Muscle layer of colon (tissue), 2 donors: Measurements from ENCODE around the gene MRTFB.
A peak's percentile ranks its signal among the peaks of the same experiment; 100 is the strongest.
"Not testable (repeated sequence)": the region's sequence is repeated elsewhere in the genome, so short reads cannot be mapped to it uniquely, and the experiment has no call there.

Experiments used
- H3K27ac ChIP-seq: one replicate; pipeline ENCODE4 v1.7.0; 2013; ENCODE audit warnings: low read depth, mild to moderate bottlenecking, low read length, moderate library complexity
- H3K27me3 ChIP-seq, 2 donors: one replicate each; pipeline ENCODE4 v1.7.0; 2013; ENCODE audit warnings: low read length in 2 of 2, mild to moderate bottlenecking in 2 of 2; ENCODE audit not compliant: insufficient read depth in 2 of 2, control insufficient read depth in 1 of 2
- H3K36me3 ChIP-seq: one replicate; pipeline ENCODE4 v1.7.0; 2013; ENCODE audit warnings: mild to moderate bottlenecking, low read length; ENCODE audit not compliant: insufficient read depth
- H3K4me1 ChIP-seq: one replicate; pipeline ENCODE4 v1.7.0; 2013; ENCODE audit warnings: mild to moderate bottlenecking, low read length; ENCODE audit not compliant: insufficient read depth
- H3K4me3 ChIP-seq, 2 donors: one replicate each; pipeline ENCODE4 v1.7.0; 2013; ENCODE audit warnings: low read length in 2 of 2, low read depth in 1 of 2, mild to moderate bottlenecking in 1 of 2, moderate library complexity in 1 of 2
- H3K9ac ChIP-seq: one replicate; pipeline ENCODE4 v1.7.0; 2013; ENCODE audit warnings: low read length
- H3K9me3 ChIP-seq: one replicate; pipeline ENCODE4 v1.7.0; 2013; ENCODE audit warnings: mild to moderate bottlenecking, low read length
- donor health status: abdominal sarcoma.
- donor health status: Adenocarcinoma of cecum.

Gene MRTFB

GRCh38 chr16:14070877-14071575 lies at the start of gene MRTFB:
MRTFB (plus strand) TSS chr16:14071319; CDS start chr16:14140607, 69,288 bp downstream.
- H3K9ac ChIP-seq = peak within 1 kb of the TSS; percentile 74
- peak within 1 kb of the TSS; percentile 70 for H3K27ac ChIP-seq
- peak within 1 kb of the TSS; percentile 87 to 96 for H3K4me3 ChIP-seq
- H3K36me3 ChIP-seq = no peaks in the 10 kb centered on the region
- no peaks in the 10 kb centered on the region for H3K27me3 ChIP-seq
- no peaks in the 10 kb centered on the region for H3K9me3 ChIP-seq
- peaks cover 14% of the 10 kb centered on the region for H3K4me1 ChIP-seq

DNA sequence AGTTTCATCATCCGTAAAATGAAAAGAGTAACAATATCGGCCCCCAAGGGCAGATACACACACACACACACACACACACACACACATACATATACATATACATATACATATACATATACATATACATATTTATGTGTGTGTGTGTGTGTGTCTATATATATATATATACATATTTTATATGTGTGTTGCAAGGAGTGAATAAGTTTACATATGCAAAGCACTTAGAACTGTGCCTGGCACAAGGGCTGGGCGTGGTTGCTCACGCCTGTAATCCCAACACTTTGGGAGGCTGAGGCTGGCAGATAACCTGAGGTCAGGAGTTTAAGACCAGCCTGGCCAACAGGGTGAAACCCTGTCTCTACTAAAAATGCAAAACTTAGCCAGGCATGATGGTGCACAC lies 47.6 kb upstream of the MRTFB start:
- not testable (repeated sequence) for H3K4me1 ChIP-seq, H3K9ac ChIP-seq, H3K27me3 ChIP-seq, H3K9me3 ChIP-seq, H3K27ac ChIP-seq, H3K36me3 ChIP-seq, H3K4me3 ChIP-seq

GRCh38 chr16:14024283-14024682 lies 46.8 kb upstream of the MRTFB start:
- H3K9ac ChIP-seq = no peak overlapping the region
- no peaks in the 10 kb centered on the region for H3K4me1 ChIP-seq
- no peaks in the 10 kb centered on the region for H3K27me3 ChIP-seq
- no peak overlapping the region for H3K27ac ChIP-seq
- H3K36me3 ChIP-seq = no peaks in the 10 kb centered on the region
- H3K9me3 ChIP-seq = no peaks in the 10 kb centered on the region
- H3K4me3 ChIP-seq = no peak overlapping the region

DNA sequence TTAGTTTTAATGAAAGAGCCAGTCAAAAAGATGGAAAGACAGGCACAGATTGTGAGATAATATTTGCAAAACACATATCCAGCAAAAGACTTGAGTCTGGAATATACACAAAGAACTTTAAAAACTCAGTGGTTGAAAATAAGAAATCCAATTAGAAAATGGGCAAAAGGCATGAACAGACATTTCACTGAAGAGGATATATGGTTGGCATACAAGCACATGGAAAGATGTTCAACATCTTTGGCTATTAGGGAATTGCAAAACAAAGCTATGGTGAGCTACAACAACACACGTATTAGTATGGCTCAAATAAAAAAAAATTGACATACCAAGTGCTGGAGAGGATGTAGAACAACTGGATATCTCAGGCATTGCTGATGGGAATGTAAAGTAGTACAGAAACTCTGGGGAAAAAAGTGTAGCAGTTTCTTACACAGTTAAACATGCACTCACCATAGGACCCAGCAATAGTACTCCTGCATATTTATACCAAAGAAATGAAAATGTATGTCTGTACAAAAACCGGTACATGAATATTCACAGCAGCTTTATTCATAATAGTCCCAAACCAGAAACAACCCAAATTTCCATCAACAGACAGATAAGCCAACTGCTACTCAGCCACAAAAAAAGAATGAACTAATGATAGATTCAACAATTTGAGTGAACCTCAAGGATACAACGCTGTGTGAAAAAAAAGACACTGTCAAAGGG lies 44.4 kb upstream of the MRTFB start:
- H3K9ac ChIP-seq = no peak overlapping the region
- no peaks in the 10 kb centered on the region for H3K36me3 ChIP-seq
- H3K4me1 ChIP-seq = no peaks in the 10 kb centered on the region
- no peak overlapping the region for H3K4me3 ChIP-seq
- no peak overlapping the region for H3K27ac ChIP-seq
- H3K27me3 ChIP-seq = no peaks in the 10 kb centered on the region
- H3K9me3 ChIP-seq = no peaks in the 10 kb centered on the region

DNA sequence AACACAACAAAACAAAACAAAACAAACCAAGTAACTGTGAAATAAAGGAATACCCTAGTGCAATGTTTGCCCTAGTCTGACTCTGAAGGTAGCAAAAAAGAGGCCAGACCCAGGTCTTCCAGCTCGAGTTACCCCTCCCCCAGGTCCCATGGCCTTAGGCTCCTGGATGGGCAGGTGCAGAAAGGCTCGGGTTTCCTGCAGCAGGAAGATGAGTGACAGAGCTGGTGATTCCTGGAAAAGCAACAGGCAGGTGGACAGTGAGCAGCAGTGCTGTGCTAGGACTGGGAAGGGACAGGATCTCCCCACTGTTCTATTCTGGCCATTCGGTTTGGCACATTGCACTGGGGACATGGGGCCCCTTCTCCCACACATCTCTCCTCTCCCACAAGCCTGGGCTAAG lies 42.9 kb upstream of the MRTFB start:
- Histone ChIP-seq H3K4me3 (no peak overlapping the region), H3K9me3 (no peaks in the 10 kb centered on the region), H3K27ac (no peak overlapping the region), H3K27me3 (no peaks in the 10 kb centered on the region), H3K36me3 (no peaks in the 10 kb centered on the region), H3K4me1 (no peaks in the 10 kb centered on the region), H3K9ac (no peak overlapping the region)

DNA sequence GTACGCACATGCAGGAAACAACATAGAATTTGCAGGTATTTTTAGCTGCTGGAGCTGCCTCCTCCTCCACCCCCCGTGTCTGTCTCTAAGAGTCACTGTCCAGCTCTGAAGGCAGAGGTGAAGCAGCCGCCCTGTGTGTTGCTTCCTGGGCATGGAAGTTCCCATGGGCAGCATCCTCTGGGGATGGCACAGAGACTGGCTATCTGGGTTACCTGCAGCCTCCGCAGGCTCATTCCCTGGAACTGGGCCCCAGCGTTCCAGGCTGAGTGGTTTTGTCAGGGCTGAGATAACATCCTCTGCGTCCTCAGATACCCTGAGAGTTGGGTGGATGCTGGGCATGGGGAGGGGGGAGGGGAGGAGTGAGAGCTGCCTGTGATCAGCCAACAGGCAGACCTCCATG lies 41.5 kb upstream of the MRTFB start:
- Histone ChIP-seq H3K9ac (no peak overlapping the region), H3K36me3 (no peaks in the 10 kb centered on the region), H3K9me3 (no peaks in the 10 kb centered on the region), H3K27ac (no peak overlapping the region), H3K27me3 (no peaks in the 10 kb centered on the region), H3K4me1 (no peaks in the 10 kb centered on the region), H3K4me3 (no peak overlapping the region)

DNA sequence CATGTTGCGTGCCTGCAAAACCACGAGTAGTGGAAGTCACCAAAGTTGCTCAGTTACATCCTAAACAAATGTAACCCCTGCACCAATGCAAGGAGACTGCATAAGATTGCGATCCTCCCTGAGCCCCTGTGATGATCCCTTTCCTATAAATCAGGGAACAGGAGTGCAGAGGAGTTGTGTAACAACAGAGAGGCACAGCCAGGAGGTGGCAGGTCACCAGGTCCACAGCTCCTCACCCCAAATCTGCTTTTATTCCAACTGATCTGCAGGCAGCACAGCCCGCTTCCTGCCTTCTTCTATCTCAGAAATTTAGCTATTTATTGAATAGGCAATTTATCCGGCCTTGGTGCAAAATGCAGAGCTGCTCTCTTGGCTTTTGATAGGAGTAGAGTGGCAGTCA lies 36.0 kb upstream of the MRTFB start:
- Histone ChIP-seq H3K4me1 (no peaks in the 10 kb centered on the region), H3K27ac (no peak overlapping the region), H3K4me3 (no peak overlapping the region), H3K9me3 (no peaks in the 10 kb centered on the region), H3K9ac (no peak overlapping the region), H3K27me3 (no peaks in the 10 kb centered on the region), H3K36me3 (no peaks in the 10 kb centered on the region)

DNA sequence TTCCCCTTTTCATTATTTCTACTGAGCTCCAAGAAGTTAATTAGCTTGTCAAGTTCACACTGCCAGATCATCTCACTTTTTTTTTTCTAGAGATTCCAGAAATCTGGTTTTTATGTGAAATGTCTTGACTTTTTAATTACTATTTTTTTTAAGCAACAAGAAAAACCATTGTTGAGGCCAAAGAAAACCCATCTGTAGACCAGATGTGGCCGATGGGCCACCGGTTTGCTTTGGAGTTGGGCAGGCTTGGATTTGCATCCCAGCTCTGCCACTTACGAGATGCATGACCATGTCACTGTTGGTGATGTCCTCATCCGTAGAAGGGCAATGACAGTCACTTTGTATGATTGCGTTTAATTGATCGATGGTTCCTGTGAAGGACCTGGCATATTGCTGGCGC lies 34.2 kb upstream of the MRTFB start:
- H3K36me3 ChIP-seq = no peaks in the 10 kb centered on the region
- H3K4me1 ChIP-seq = no peaks in the 10 kb centered on the region
- H3K9ac ChIP-seq = no peak overlapping the region
- no peaks in the 10 kb centered on the region for H3K9me3 ChIP-seq
- no peak overlapping the region for H3K4me3 ChIP-seq
- no peaks in the 10 kb centered on the region for H3K27me3 ChIP-seq
- no peak overlapping the region for H3K27ac ChIP-seq

DNA sequence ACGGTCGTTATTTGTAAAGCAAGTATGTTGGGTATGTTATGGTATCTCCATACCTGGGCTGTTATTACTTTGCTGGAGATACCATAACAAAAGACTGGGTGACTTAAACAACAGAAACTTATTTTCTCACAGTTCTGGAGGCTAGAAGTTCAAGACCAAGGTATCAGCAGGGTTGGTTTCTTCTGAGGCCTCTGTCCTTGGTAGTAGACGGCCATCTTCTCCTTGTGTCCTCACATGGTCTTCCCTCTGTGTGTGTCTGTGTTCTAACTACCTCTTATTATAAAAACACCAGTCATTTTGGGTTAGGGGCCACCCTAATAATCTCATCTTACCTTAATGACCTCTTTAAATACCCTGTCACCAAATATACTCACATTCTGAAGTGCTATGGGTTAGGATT lies 33.2 kb upstream of the MRTFB start:
- H3K27me3 ChIP-seq = no peaks in the 10 kb centered on the region
- no peak overlapping the region for H3K9ac ChIP-seq
- no peak overlapping the region for H3K4me3 ChIP-seq
- no peaks in the 10 kb centered on the region for H3K9me3 ChIP-seq
- H3K27ac ChIP-seq = no peak overlapping the region
- no peaks in the 10 kb centered on the region for H3K4me1 ChIP-seq
- H3K36me3 ChIP-seq = no peaks in the 10 kb centered on the region

- H3K27ac ChIP-seq = no peak overlapping the region
- H3K9me3 ChIP-seq = no peaks in the 10 kb centered on the region
- no peaks in the 10 kb centered on the region for H3K36me3 ChIP-seq
- no peak overlapping the region for H3K9ac ChIP-seq
- H3K4me3 ChIP-seq = no peak overlapping the region
- H3K27me3 ChIP-seq = no peaks in the 10 kb centered on the region
- no peaks in the 10 kb centered on the region for H3K4me1 ChIP-seq
Measured at GRCh38 chr16:14041164-14041563, 30.0 kb upstream of the MRTFB start.

GRCh38 chr16:14042706-14043105 lies 28.4 kb upstream of the MRTFB start:
- no peaks in the 10 kb centered on the region for H3K9me3 ChIP-seq
- H3K4me1 ChIP-seq = no peaks in the 10 kb centered on the region
- no peak overlapping the region for H3K27ac ChIP-seq
- no peak overlapping the region for H3K4me3 ChIP-seq
- H3K9ac ChIP-seq = no peak overlapping the region
- no peaks in the 10 kb centered on the region for H3K27me3 ChIP-seq
- H3K36me3 ChIP-seq = no peaks in the 10 kb centered on the region

DNA sequence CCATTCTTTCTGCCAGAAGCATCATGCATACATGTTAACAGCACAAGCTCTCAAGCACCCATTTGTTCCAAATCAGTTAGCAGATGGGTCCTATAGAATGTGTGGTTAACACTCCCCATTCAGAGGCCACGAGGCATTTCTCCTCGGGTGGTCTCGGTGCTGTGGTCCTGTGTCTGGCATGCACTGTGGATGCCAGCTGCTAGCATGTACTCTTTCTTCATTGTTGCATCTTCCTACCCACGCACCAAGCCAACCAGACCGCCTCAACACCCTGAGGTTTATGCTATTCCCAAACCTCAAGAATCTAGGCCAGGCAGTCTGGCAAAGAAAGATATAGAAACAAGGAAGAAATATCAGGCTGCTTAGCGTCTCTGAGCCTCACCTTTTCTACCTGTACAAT lies 27.8 kb upstream of the MRTFB start:
- Histone ChIP-seq H3K9ac (no peak overlapping the region), H3K27ac (no peak overlapping the region)

More for the DNA sequence above, 27.8 kb upstream of the MRTFB start:
- Histone ChIP-seq H3K4me1 (no peaks in the 10 kb centered on the region), H3K4me3 (no peak overlapping the region), H3K9me3 (no peaks in the 10 kb centered on the region), H3K36me3 (no peaks in the 10 kb centered on the region), H3K27me3 (no peaks in the 10 kb centered on the region)
